GM12872 (cell line): ENCODE measurements around the gene CDH23.
A peak's percentile ranks its signal among the peaks of the same experiment; 100 is the strongest.

Source experiments
- TF ChIP-seq, protein P1 (sequence below): IDR thresholded peaks from 3 replicates; pipeline ENCODE4 v1.5.1; 2011; ENCODE audit warnings: low read depth, mild to moderate bottlenecking, low read length, moderate library complexity; ENCODE audit not compliant: insufficient read depth

The CDH23 gene

GRCh38 chr10:71753960-71754505, 357.3 kb downstream of the CDH23 start:
- TF ChIP-seq, protein P1, sequence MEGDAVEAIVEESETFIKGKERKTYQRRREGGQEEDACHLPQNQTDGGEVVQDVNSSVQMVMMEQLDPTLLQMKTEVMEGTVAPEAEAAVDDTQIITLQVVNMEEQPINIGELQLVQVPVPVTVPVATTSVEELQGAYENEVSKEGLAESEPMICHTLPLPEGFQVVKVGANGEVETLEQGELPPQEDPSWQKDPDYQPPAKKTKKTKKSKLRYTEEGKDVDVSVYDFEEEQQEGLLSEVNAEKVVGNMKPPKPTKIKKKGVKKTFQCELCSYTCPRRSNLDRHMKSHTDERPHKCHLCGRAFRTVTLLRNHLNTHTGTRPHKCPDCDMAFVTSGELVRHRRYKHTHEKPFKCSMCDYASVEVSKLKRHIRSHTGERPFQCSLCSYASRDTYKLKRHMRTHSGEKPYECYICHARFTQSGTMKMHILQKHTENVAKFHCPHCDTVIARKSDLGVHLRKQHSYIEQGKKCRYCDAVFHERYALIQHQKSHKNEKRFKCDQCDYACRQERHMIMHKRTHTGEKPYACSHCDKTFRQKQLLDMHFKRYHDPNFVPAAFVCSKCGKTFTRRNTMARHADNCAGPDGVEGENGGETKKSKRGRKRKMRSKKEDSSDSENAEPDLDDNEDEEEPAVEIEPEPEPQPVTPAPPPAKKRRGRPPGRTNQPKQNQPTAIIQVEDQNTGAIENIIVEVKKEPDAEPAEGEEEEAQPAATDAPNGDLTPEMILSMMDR, result no peak

DNA sequence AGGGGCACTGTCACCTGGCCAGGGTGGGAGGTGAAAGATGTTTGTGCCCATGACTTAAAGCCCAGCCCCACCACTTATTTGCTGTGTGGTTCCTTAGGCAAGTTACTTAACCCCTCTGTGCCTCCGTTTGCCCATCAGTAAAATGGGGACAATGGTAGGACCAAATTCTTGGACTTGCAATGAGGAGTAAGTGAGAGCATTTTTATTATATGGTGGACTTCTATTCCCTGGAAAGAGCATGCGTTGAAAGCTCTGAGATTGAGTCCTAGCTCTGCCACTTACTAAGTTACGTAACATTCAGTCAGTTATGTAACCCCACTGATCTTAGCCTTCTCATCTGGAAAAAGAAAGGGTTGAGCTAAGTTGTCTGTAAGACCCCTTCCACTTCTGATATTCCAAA, 357.8 kb downstream of the CDH23 start:
- TF ChIP-seq, protein P1, result no peak

DNA sequence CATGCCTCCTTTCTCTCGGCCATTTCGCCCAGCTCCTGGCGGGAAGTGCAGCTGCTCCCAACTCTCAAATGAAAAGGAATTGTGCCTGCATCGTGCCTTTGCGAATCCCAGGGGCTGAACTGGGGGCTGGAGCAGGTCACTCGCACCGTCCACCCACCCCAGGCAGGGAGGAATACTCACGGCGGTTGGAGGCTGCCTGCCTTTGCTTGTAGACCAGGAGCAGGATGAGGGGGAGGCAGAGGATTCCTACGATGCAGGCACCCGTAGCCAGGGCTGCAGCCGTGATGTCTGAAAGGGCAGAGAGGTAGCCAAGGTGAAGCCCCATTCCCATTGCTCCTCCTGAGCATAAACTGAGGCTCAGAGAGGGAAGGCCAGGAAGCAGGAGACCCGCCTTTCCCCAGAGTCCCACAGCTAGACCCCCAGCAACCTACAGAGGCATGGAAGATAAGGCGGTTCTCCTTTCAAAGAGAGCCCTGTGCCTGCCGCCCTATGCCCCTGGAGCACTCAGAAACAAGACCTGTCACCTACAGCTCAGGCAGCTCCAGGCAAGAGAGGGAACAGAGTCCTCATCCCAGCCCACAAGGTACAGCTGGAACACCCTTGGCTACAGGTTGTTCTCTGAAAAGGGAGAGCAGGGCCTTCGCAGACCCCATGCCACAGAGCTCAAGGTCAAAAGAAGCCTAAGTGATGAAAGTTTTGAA, 358.6 kb downstream of the CDH23 start:
- TF ChIP-seq, protein P1, result no peak

DNA sequence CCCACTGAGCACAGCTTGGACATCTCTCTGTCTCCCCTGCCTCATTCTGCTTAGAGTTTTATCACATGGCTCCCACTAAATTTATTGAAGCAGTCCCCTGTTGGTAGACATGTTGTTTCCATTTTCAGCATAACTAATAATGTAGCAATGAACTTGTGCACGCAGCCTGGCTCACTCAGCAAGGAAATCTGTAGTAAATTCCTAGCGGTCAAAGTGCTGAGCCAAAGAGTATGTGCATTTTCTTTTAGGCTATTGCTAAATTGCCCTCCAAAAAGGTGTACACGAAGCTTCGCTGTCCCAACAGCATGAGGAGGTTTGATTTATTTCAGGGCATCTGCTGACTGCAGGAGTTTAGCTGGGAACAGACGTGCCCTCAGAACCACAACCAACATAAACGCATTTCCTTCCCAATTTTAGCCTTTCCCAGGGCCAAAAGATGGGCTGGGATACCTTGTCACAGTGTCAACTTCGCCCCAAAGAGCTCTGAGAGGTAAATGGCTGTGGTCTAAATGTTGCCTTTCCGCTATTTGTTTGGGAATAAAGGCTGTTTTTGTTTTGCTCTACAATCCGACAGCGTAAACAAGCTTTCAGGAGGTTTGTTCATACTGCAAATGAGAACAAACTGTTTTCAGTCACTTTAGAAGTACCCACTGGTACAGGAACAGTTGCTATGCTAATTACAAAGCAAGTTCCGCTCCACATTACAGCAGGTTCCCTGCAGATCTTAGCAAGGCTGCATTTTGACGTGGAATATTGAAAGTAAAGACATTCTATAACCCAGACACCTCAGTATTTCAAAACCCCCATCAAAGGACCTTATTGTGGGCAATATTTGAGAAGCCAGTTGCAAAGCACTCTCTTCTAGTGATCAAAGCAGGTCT, 359.8 kb downstream of the CDH23 start:
- TF ChIP-seq, protein P1, result no peak

- TF ChIP-seq, protein P1, result no peak
These were observed 360.7 kb downstream of the CDH23 start for GRCh38 chr10:71757399-71757922.

DNA sequence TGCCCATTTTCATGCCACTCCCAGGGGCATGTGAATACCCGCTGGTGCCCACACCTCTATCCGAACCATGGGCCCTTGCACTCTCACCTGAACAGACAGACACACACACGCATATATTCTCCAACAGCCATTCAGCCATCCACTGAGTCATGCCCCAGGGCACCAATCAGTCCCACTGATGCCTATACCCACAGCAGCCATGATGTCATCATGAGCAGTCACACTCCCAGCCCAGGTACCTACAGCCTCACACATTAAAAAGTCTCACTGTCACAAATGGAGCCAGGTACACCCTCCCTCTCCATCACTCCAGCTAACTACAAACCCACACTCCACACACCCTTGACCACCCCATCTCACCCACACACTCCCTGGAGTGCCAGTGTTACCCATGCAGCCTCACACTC, 364.4 kb downstream of the CDH23 start:
- TF ChIP-seq, protein P1, result no peak

- TF ChIP-seq, protein P1, result peak; percentile 25; the same call in 1 of the 3 replicates
These were observed 364.9 kb downstream of the CDH23 start for GRCh38 chr10:71761541-71762113.
